ENCODE measurements around the gene CFAP74.
A peak's percentile ranks its signal among the peaks of the same experiment; 100 is the strongest.

CFAP74 gene

GRCh38 chr1:1963570-1963969 lies 40.0 kb downstream of the CFAP74 start:
- no peak overlapping the region for H3K4me2 ChIP-seq (ENCODE audit: low read depth, low read length, poor library complexity, severe bottlenecking)
- H3K79me2 ChIP-seq (ENCODE audit: insufficient read depth, low read length) = no peaks in the 10 kb centered on the region
- no peak overlapping the region for H3K4me3 ChIP-seq (ENCODE audit: low read length, poor library complexity, severe bottlenecking)
- no peaks in the 10 kb centered on the region for H3K9me2 ChIP-seq (replicated peaks; ENCODE audit: low read depth, low read length)
- H3K9me3 ChIP-seq (ENCODE audit: insufficient read depth, low read depth, low read length) = no peaks in the 10 kb centered on the region
- H3K27me3 ChIP-seq (ENCODE audit: insufficient read depth, low read length, poor library complexity, severe bottlenecking) = no peaks in the 10 kb centered on the region
- no peaks in the 10 kb centered on the region for H4K20me1 ChIP-seq (ENCODE audit: insufficient read depth, low read length, poor library complexity, severe bottlenecking)
- H3F3A ChIP-seq (ENCODE audit: low read depth) = no peaks in the 10 kb centered on the region
- no peaks in the 10 kb centered on the region for H3K36me3 ChIP-seq (ENCODE audit: insufficient read depth, low read length)
- H2AFZ ChIP-seq (ENCODE audit: low read length) = no peak overlapping the region
- TF ChIP-seq EZH2phosphoT487 (IDR thresholded peaks at IDR 0.05; ENCODE audit: borderline replicate concordance) (no peak), CTCF (conservative IDR thresholded peaks at IDR 0.05; ENCODE audit: low read length) (no peak)
- no peak overlapping the region for H3K9ac ChIP-seq (ENCODE audit: low read depth, low read length, poor library complexity, severe bottlenecking)
- H3K4me1 ChIP-seq (ENCODE audit: insufficient read depth, low read length, poor library complexity, severe bottlenecking) = peaks cover 4% of the 10 kb centered on the region

- no peaks in the 10 kb centered on the region for H3K9me2 ChIP-seq (replicated peaks; ENCODE audit: low read depth, low read length)
- peaks cover 4% of the 10 kb centered on the region for H3K4me1 ChIP-seq (ENCODE audit: insufficient read depth, low read length, poor library complexity, severe bottlenecking)
- no peaks in the 10 kb centered on the region for H3K9me3 ChIP-seq (ENCODE audit: insufficient read depth, low read depth, low read length)
- no peaks in the 10 kb centered on the region for H3K27me3 ChIP-seq (ENCODE audit: insufficient read depth, low read length, poor library complexity, severe bottlenecking)
- no peak for TF ChIP-seq CTCF (conservative IDR thresholded peaks at IDR 0.05; ENCODE audit: low read length)
- no peak for TF ChIP-seq EZH2phosphoT487 (IDR thresholded peaks at IDR 0.05; ENCODE audit: borderline replicate concordance)
- no peaks in the 10 kb centered on the region for H4K20me1 ChIP-seq (ENCODE audit: insufficient read depth, low read length, poor library complexity, severe bottlenecking)
- no peak overlapping the region for H3K4me3 ChIP-seq (ENCODE audit: low read length, poor library complexity, severe bottlenecking)
- H2AFZ ChIP-seq (ENCODE audit: low read length) = no peak overlapping the region
- no peaks in the 10 kb centered on the region for H3F3A ChIP-seq (ENCODE audit: low read depth)
- no peak overlapping the region for H3K9ac ChIP-seq (ENCODE audit: low read depth, low read length, poor library complexity, severe bottlenecking)
- H3K4me2 ChIP-seq (ENCODE audit: low read depth, low read length, poor library complexity, severe bottlenecking) = no peak overlapping the region
- no peaks in the 10 kb centered on the region for H3K36me3 ChIP-seq (ENCODE audit: insufficient read depth, low read length)
- no peaks in the 10 kb centered on the region for H3K79me2 ChIP-seq (ENCODE audit: insufficient read depth, low read length)
Measured at GRCh38 chr1:1962752-1963151, 40.8 kb downstream of the CFAP74 start.

- H3K4me1 ChIP-seq (ENCODE audit: insufficient read depth, low read length, poor library complexity, severe bottlenecking) = peaks cover 4% of the 10 kb centered on the region
- H3K4me2 ChIP-seq (ENCODE audit: low read depth, low read length, poor library complexity, severe bottlenecking) = no peak overlapping the region
- no peaks in the 10 kb centered on the region for H3K36me3 ChIP-seq (ENCODE audit: insufficient read depth, low read length)
- H3K4me3 ChIP-seq (ENCODE audit: low read length, poor library complexity, severe bottlenecking) = no peak overlapping the region
- H4K20me1 ChIP-seq (ENCODE audit: insufficient read depth, low read length, poor library complexity, severe bottlenecking) = no peaks in the 10 kb centered on the region
- H3K79me2 ChIP-seq (ENCODE audit: insufficient read depth, low read length) = no peaks in the 10 kb centered on the region
- no peaks in the 10 kb centered on the region for H3K9me3 ChIP-seq (ENCODE audit: insufficient read depth, low read depth, low read length)
- no peak for TF ChIP-seq EZH2phosphoT487 (IDR thresholded peaks at IDR 0.05; ENCODE audit: borderline replicate concordance)
- TF ChIP-seq CTCF (conservative IDR thresholded peaks at IDR 0.05; ENCODE audit: low read length) = no peak
- no peak overlapping the region for H3K9ac ChIP-seq (ENCODE audit: low read depth, low read length, poor library complexity, severe bottlenecking)
- H2AFZ ChIP-seq (ENCODE audit: low read length) = peak overlapping the region; percentile 87; the same call in 1 of the 2 replicates
- no peaks in the 10 kb centered on the region for H3K9me2 ChIP-seq (replicated peaks; ENCODE audit: low read depth, low read length)
- H3K27me3 ChIP-seq (ENCODE audit: insufficient read depth, low read length, poor library complexity, severe bottlenecking) = no peaks in the 10 kb centered on the region
- H3F3A ChIP-seq (ENCODE audit: low read depth) = no peaks in the 10 kb centered on the region
Measured at GRCh38 chr1:1960480-1961196, 42.9 kb downstream of the CFAP74 start.
